Activated CD8-positive, alpha-beta memory T cell treated with anti-CD3 and anti-CD28 coated beads, Interleukin-2, amount 10 ng/mL, durations not matched to agents 7 days and 5 days (primary cell): ENCODE data around the gene KAT6B. TPM values are rescaled to one million over a fixed set of nuclear protein-coding genes. Genes with fewer than 3 reads are reported as not detected.
"Not testable (repeated sequence)": the region's sequence is repeated elsewhere in the genome, so short reads cannot be mapped to it uniquely, and the experiment has no call there.

Source experiments
- ATAC-seq: fragments of 150-1000 bp; cut with Tn5 transposase; one replicate; pipeline ENCODE4 v1.10.0; 2021; ENCODE audit warnings: moderate library complexity
- CTCF ChIA-PET: fragments of 350-600 bp; sonication (Branson Sonifier 250); formaldehyde crosslinking; loops from one replicate; lab custom pipeline; 2021; ENCODE audit warnings: antibody characterized with exemption; lab: Charles Lee
- DNase-seq: peaks from one replicate; pipeline ENCODE4 v3.0.0-alpha.2; 2020
- H3K27ac Mint-ChIP-seq: one replicate; pipeline ENCODE4 v1.8.0; 2021; ENCODE audit warnings: mild to moderate bottlenecking, mixed read lengths
- H3K27me3 Mint-ChIP-seq: one replicate; pipeline ENCODE4 v1.8.0; 2021; ENCODE audit warnings: mixed read lengths
- H3K36me3 Mint-ChIP-seq: one replicate; pipeline ENCODE4 v1.8.0; 2021; ENCODE audit warnings: mild to moderate bottlenecking, mixed read lengths
- H3K4me1 Mint-ChIP-seq: one replicate; pipeline ENCODE4 v1.8.0; 2021; ENCODE audit warnings: mixed read lengths
- H3K4me3 Mint-ChIP-seq: one replicate; pipeline ENCODE4 v1.8.0; 2021; ENCODE audit warnings: mild to moderate bottlenecking, moderate library complexity, mixed read lengths
- H3K9me3 Mint-ChIP-seq: one replicate; pipeline ENCODE4 v1.8.0; 2022; ENCODE audit warnings: low read depth, mixed read lengths
- total RNA-seq, 2 experiments: library from RNA; stranded (reverse); gene quantifications; one replicate each; pipeline ENCODE4 v1.2.3, GENCODE V29; 2021

KAT6B gene
- 10 to 100 TPM; 32.5 to 33.9 TPM for total RNA-seq

- peak; percentile 89 for ATAC-seq
- peak; percentile 100 for DNase-seq
- H3K27ac Mint-ChIP-seq, result peak within 1 kb of the TSS; percentile 89
- H3K36me3 Mint-ChIP-seq, result peaks cover 10% of the 10 kb centered on the region
- H3K4me3 Mint-ChIP-seq, result peak within 1 kb of the TSS; percentile 84
- H3K9me3 Mint-ChIP-seq, result no peaks in the 10 kb centered on the region
- H3K27me3 Mint-ChIP-seq, result no peaks in the 10 kb centered on the region
- peaks cover 44% of the 10 kb centered on the region for H3K4me1 Mint-ChIP-seq
- CTCF ChIA-PET, result interaction anchor here (0.7 to 1.6 kb wide), 5 partner anchors 87 to 582 kb away, joined by 3 to 5 read pairs (median 4); partner anchors contain the start of gene COMTD1
Observed at GRCh38 chr10:74826142-74827044, at the start of gene KAT6B. TSS of gene KAT6B (plus strand) at chr10:74826600. CDS start at chr10:74842858, 16,258 bp downstream.

GRCh38 chr10:74778436-74779094 is 47.8 kb upstream of the KAT6B start:
- peaks cover 9% of the 10 kb centered on the region for H3K9me3 Mint-ChIP-seq
- CTCF ChIA-PET, result no interaction called here
- H3K27me3 Mint-ChIP-seq, result peaks cover under 1% of the 10 kb centered on the region

GRCh38 chr10:74781870-74782269 is 44.5 kb upstream of the KAT6B start:
- ATAC-seq, H3K27ac Mint-ChIP-seq, H3K4me3 Mint-ChIP-seq, H3K27me3 Mint-ChIP-seq, H3K4me1 Mint-ChIP-seq, H3K9me3 Mint-ChIP-seq, H3K36me3 Mint-ChIP-seq, CTCF ChIA-PET, DNase-seq: not testable (repeated sequence)

More at GRCh38 chr10:74778436-74779094, 47.8 kb upstream of the KAT6B start:
- H3K36me3 Mint-ChIP-seq, result peaks cover 4% of the 10 kb centered on the region
- H3K4me1 Mint-ChIP-seq, result no peaks in the 10 kb centered on the region
- H3K27ac Mint-ChIP-seq, result no peak overlapping the region
- no peak for DNase-seq
- ATAC-seq, result no peak
- H3K4me3 Mint-ChIP-seq, result no peak overlapping the region

- ATAC-seq (no peak), DNase-seq (no peak)
- Mint-ChIP-seq H3K9me3 (no peaks in the 10 kb centered on the region), H3K36me3 (no peaks in the 10 kb centered on the region), H3K4me3 (no peak overlapping the region), H3K27me3 (peaks cover 2% of the 10 kb centered on the region), H3K27ac (no peak overlapping the region), H3K4me1 (no peaks in the 10 kb centered on the region)
- CTCF ChIA-PET, result interaction anchor here (0.7 kb wide), 1 partner anchor 235 kb away, joined by 3 read pairs; no protein-coding TSS in a partner anchor
Observed at GRCh38 chr10:74784462-74784861, 41.9 kb upstream of the KAT6B start.

- Mint-ChIP-seq H3K4me1 (no peaks in the 10 kb centered on the region), H3K4me3 (no peak overlapping the region), H3K9me3 (no peaks in the 10 kb centered on the region), H3K27ac (no peak overlapping the region), H3K27me3 (peaks cover 2% of the 10 kb centered on the region), H3K36me3 (no peaks in the 10 kb centered on the region)
- DNase-seq (no peak), ATAC-seq (no peak)
- CTCF ChIA-PET, result no interaction called here
Observed at GRCh38 chr10:74786126-74786525, 40.3 kb upstream of the KAT6B start.

- ATAC-seq (no peak), DNase-seq (no peak)
- no peaks in the 10 kb centered on the region for H3K36me3 Mint-ChIP-seq
- peaks cover 2% of the 10 kb centered on the region for H3K27me3 Mint-ChIP-seq
- H3K4me1 Mint-ChIP-seq, result no peaks in the 10 kb centered on the region
- no peaks in the 10 kb centered on the region for H3K9me3 Mint-ChIP-seq
- H3K27ac Mint-ChIP-seq, result no peak overlapping the region
- CTCF ChIA-PET, result no interaction called here
- H3K4me3 Mint-ChIP-seq, result no peak overlapping the region
Observed at GRCh38 chr10:74787457-74787856, 38.9 kb upstream of the KAT6B start.

GRCh38 chr10:74791979-74792378 is 34.4 kb upstream of the KAT6B start:
- not testable (repeated sequence) for H3K4me3 Mint-ChIP-seq, H3K27me3 Mint-ChIP-seq, H3K27ac Mint-ChIP-seq, H3K4me1 Mint-ChIP-seq, ATAC-seq, DNase-seq, H3K36me3 Mint-ChIP-seq, H3K9me3 Mint-ChIP-seq
- CTCF ChIA-PET, result interaction anchor here (0.7 to 1.1 kb wide), 2 partner anchors 15 to 444 kb away, joined by 3 to 4 read pairs; partner anchors contain the start of gene COMTD1

GRCh38 chr10:74792726-74793125 is 33.7 kb upstream of the KAT6B start:
- no peak overlapping the region for H3K4me3 Mint-ChIP-seq
- CTCF ChIA-PET, result no interaction called here
- ATAC-seq, result no peak
- no peaks in the 10 kb centered on the region for H3K36me3 Mint-ChIP-seq
- DNase-seq, result no peak
- H3K9me3 Mint-ChIP-seq, result no peaks in the 10 kb centered on the region
- H3K27me3 Mint-ChIP-seq, result no peaks in the 10 kb centered on the region
- no peak overlapping the region for H3K27ac Mint-ChIP-seq
- peaks cover 5% of the 10 kb centered on the region for H3K4me1 Mint-ChIP-seq

GRCh38 chr10:74793240-74793639 is 33.2 kb upstream of the KAT6B start:
- H3K27me3 Mint-ChIP-seq, ATAC-seq, DNase-seq, H3K4me3 Mint-ChIP-seq, H3K9me3 Mint-ChIP-seq, H3K4me1 Mint-ChIP-seq, H3K36me3 Mint-ChIP-seq, H3K27ac Mint-ChIP-seq: not testable (repeated sequence)
- CTCF ChIA-PET, result interaction anchor here (0.6 kb wide), 1 partner anchor 25 kb away, joined by 3 read pairs; no protein-coding TSS in a partner anchor

GRCh38 chr10:74794531-74794930 is 31.9 kb upstream of the KAT6B start:
- no peaks in the 10 kb centered on the region for H3K9me3 Mint-ChIP-seq
- H3K4me1 Mint-ChIP-seq, result peaks cover 5% of the 10 kb centered on the region
- no peak for DNase-seq
- CTCF ChIA-PET, result no interaction called here
- ATAC-seq, result no peak
- no peak overlapping the region for H3K4me3 Mint-ChIP-seq
- no peaks in the 10 kb centered on the region for H3K36me3 Mint-ChIP-seq
- H3K27ac Mint-ChIP-seq, result no peak overlapping the region
- H3K27me3 Mint-ChIP-seq, result no peaks in the 10 kb centered on the region

- no peak for ATAC-seq
- CTCF ChIA-PET, result no interaction called here
Observed at GRCh38 chr10:74797550-74797949, 28.9 kb upstream of the KAT6B start.

GRCh38 chr10:74799721-74800221 is 26.6 kb upstream of the KAT6B start:
- Mint-ChIP-seq H3K4me1 (peaks cover 11% of the 10 kb centered on the region), H3K27ac (peak overlapping the region; percentile 18), H3K36me3 (no peaks in the 10 kb centered on the region), H3K4me3 (no peak overlapping the region), H3K9me3 (no peaks in the 10 kb centered on the region), H3K27me3 (no peaks in the 10 kb centered on the region)
- ATAC-seq, result peak; percentile 86
- no peak for DNase-seq
- CTCF ChIA-PET, result no interaction called here

More at GRCh38 chr10:74797550-74797949, 28.9 kb upstream of the KAT6B start:
- no peaks in the 10 kb centered on the region for H3K36me3 Mint-ChIP-seq
- no peaks in the 10 kb centered on the region for H3K27me3 Mint-ChIP-seq
- DNase-seq, result no peak
- no peaks in the 10 kb centered on the region for H3K9me3 Mint-ChIP-seq
- no peak overlapping the region for H3K27ac Mint-ChIP-seq
- H3K4me3 Mint-ChIP-seq, result no peak overlapping the region
- H3K4me1 Mint-ChIP-seq, result peaks cover 11% of the 10 kb centered on the region

GRCh38 chr10:74801447-74801846 is 25.0 kb upstream of the KAT6B start:
- DNase-seq (no peak), ATAC-seq (no peak)
- Mint-ChIP-seq H3K4me3 (no peak overlapping the region), H3K36me3 (no peaks in the 10 kb centered on the region), H3K4me1 (peaks cover 6% of the 10 kb centered on the region), H3K27ac (no peak overlapping the region), H3K9me3 (no peaks in the 10 kb centered on the region), H3K27me3 (no peaks in the 10 kb centered on the region)
- CTCF ChIA-PET, result no interaction called here
